ENCODE results near the gene PTPRN2.

Gene PTPRN2

DNA sequence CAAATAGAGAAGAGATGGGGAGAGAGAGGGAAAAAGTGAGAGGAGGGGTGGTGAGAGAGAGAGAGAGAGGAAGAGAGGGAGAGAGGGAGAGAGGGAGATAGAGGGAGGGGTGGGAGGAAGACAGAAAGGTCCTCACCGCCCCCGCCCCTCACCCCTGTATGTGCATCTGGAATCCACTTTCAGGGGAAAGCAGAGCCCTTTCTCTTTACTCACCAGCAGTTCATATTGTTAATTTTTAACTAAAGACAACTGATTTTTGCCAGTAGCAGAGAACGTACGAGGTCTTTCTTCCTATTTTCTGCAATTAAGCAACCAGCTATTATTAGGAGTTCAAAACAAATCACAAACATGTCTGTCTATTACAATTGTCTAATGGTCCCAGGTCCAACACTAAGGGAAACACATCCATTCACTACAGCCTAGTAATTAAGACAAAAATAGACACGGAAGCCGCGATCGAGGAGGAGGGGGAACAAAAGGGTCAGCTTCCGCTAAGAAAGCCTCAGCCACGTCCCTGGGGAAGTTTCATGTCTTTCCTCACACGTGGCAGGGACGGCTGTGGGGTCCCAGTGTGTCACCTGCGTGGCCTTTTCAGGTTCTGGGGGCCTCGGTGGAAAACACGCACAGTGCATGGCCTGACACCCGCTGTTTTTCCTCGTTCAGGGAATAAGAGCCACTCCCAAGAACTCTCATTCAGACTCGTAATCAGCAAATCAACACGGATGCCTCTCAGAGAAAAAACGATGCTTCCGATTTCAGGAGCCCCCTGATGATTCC is 572.0 kb downstream of the PTPRN2 start:
- DNase-seq = no peak

DNA sequence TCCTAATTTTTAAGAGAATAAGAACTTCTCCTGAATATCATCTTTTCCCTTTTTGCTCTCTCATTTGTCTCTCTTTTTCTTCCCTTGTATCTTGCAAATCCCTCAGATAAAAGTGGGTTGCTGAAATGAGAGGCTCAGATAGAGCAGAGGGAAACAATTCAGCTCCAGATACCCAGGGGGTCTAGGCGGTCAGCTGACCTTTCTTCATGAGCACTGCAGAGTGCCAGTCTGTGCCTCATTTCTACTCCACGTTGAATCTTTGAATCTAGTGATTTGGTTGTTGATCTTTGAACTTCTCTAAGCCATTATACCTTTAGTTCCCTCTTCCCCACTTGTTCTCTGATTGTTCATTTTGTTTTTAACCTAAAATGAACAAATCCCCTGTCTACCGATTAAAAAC is 572.6 kb downstream of the PTPRN2 start:
- no peak for DNase-seq

DNA sequence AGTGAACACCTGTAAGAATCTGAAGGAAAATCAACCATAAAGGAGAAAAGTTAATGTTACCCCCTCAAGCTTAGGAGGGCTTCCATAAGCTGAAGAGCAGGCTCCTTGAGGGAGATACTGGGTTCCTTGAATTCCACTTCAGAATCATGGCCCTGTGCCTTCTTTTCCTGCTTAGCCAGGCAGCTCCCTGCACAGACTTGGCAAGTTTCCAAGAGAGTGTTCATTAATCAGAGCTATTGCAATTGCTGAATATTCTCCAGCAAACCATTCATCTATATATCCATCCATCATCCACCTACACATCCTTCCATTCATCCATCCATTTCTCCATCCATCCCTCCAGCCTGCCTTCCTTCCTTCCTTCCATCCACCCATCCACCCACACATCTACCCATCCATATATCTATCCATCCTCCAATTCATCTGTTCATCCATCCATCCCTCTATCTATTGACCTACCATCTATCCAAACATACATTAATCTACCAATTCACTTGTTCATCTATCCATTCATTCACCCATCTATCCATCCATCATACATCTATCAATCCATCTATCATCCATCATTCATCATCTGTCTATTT is 574.4 kb downstream of the PTPRN2 start:
- no peak for DNase-seq

DNA sequence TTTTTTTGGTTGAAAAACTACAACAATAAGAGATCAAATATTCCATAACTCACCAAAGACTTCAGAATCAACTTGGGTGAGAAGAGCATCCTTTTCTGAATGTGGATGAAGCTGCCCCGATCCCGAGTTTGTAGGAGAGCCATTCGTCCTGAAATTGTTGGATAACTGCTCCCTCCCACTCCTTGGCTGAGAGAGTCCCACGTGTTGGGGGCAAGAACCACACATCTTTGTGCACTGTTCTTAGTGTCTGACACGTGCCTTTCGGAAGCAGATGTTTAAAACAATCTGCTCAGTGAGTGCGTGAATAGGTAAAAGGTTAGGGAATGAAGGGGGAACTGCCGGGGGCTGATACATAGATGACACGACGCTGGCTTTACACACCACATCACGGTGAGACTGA is 575.7 kb downstream of the PTPRN2 start:
- DNase-seq = no peak

DNA sequence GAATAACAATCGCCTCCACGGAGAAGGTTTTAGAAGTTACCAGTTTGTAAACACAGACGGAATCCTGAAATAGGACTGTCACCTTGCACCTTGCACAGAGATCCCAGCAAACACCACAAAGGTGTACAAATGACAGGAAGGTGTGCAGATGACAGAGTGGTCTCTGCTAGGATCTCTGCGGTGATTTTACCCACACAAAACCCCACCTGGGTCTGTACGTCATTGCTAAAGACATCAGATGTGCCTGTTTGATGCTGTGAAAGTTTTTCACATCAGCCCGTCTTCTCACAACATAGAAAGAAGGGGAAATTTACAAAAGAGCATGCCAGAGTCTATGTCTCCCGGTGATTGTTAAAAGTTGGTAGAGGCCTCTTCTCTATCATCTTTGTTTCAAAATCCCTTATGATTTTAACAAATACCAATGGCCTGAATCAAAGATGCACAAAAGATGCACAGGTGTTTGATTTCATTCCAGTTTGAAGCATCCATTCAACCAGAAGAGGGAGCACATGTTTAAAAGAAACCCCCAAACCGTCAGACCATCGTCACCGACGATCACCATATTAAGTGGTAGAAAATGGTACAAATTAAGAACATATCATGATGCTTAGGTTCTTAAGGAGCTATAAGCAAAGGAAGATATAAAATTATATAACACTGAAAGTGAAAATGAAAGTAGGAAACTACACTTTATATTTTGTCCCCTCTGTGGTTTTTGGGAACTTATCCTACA is 576.5 kb downstream of the PTPRN2 start:
- no peak for DNase-seq

DNA sequence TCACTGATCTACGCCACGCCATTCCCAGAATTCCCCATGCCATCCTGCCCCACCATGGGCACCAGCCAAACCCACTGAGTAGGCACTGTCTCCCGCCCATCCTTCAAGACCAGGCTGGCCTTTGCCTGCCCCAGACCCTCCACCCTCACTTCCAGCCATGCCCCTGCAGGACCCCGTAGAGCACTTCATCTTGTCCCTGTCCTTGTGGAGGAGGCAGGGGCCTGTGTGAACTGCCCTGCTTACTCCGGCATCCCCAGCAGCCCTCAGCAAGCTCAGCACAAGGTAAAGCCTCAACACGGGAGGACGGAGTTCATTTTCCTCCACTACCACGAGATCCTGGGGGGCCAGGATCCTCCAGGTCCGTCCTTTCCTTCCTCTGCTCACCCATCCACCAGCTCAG is 577.7 kb downstream of the PTPRN2 start:
- no peak for DNase-seq

DNA sequence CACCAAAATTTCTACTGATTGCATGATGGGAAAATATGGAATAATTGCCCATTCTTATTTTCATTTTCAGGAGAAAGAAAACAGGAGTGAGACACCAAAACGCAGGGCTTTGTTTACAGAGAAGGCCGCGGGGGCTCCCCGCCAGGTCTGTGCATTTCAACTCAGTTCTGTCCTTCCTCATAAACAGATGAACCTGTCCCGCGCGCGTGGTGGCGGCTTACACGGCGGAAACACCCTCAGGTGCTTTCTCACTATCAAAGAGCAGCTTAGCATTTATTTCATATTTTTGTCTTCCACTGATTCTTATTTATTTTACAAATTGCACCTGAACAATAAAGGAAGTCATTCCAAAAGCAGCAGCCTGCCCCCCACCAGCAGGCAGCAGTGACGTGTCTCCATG is 579.4 kb downstream of the PTPRN2 start:
- DNase-seq = no peak

DNA sequence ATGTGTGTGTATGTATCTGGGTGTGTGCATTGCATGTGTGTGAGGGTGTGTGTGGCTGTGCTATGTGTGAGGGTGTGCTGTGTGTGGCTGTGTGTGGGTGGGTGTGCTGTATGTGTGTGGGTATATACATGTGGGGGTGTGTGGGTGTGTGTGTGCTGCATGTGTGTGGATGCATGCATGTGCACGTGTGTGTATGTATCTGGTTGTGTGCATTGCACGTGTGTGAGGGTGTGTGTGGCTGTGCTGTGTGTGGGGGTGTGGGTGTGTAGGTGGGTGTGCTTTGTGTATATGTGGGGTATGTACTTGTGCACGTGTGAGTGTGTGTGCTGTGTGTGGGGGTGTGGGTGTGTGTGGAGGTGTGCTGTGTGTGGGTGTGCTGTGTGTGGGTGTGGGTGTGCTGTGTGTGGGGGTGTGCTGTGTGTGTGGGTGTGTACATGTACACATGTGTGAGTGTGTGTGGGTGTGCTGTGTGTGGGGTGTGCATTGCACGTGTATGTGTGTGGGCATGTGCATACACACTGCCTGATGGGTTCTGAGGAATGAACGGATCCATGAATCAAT is 579.8 kb downstream of the PTPRN2 start:
- DNase-seq = no peak

DNA sequence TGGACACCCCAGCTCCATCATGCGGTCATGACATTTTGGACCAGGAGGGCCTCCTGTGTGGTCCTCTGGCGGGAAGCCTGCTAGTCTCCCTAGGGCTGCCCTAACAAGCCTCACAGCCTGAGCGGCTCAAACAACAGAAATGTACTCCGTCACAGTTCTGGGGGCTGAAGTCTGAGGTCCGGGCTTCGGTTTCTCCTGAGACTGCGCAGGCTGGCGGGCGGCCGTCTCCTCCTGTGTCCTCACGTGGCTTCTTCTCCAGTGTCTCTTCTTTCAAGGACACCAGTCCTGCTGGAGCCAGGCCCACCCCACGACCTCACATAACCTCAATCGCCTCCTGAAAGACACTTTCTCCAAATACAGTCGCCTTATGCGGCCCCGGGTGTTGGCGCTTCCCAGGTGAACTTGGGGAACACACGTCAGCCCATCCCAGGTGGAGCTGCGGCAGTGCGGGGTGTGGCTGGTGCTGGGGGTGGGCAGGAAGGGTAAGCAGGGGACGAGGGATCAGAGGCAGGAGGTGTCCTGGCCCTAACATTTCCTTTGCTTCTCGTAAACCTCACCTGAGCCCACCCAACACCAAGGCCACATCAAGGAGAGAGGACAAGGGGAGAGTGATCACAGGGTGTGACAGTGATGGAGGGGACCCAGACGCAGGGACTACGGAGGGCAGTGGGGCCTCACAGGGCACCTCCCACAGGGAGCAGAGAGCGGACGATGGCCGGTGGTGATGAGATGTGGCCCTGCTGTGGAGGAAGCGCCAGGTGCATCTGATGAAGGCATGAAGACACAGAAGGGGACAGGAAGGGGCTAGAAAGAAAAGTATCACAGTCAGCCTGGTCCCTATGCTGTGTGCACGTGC is 580.6 kb downstream of the PTPRN2 start:
- DNase-seq = no peak

DNA sequence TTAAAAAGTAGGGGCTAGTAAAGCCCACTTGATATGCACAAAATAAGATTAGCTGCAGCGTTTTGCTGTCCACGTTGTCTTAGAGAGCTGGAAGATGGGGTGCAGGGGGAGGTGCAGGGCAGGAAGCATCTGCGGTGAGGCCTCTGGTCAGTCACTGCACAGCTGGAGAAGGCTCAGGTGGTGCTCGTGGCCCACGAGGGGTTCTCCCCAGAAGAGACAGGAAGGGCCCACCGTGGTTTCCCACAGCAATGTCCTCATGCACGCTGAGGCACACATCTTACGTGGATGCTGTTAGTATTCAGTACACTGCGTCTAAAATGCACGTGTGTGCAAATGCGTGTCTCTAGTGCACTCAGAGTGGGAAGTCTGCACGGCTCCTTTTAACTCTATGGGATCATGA is 582.1 kb downstream of the PTPRN2 start:
- no peak for DNase-seq

DNA sequence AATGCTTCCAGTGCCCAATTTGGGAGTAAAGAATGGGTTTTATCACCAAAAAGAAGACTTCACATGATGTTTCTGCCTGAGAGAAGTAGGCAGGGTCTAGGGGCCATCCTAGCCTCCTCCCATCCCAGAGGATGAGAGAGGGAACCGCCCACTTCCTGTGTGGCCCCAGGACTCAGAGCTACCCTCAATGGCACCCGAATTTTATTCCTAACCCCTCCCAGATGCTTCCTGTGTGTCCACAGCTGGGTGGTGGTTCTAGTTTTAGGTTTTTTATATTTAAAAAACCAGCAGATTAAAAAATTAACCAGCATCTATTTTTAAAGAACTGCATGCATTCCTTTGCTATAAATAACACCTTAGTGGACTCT is 583.5 kb downstream of the PTPRN2 start:
- no peak for DNase-seq

DNA sequence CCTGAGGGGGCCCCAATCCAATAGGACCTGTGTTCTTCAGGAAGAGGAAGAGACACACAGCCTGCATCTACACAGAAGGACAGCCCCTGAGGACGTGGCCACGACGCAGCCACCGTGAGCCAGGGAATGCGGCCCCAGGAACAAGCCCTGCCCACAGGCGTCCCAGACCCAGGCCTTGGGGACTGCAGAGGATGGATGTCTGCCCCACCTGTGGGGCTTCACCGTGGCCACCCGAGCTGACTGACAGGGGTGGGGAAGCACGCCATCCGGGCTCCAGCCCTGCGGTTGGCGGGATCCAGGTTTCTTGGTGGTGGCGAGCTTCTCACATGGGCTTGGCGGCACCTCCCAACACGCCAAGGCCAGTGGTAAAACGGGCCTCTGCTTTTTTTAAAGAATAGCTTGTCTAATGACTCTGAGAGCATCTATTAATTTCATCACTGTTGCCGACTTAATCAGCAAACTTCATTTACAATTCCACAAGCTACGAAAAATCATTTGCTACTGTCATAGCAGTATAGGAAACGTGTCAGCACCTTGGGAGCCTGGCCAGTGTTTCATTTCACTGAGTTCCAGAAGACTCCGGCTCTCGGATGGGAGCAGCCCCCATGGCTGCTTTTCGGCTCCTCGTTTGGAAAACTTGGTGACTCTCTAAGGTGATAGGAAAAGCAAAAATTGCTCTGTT is 584.0 kb downstream of the PTPRN2 start:
- no peak for DNase-seq

DNA sequence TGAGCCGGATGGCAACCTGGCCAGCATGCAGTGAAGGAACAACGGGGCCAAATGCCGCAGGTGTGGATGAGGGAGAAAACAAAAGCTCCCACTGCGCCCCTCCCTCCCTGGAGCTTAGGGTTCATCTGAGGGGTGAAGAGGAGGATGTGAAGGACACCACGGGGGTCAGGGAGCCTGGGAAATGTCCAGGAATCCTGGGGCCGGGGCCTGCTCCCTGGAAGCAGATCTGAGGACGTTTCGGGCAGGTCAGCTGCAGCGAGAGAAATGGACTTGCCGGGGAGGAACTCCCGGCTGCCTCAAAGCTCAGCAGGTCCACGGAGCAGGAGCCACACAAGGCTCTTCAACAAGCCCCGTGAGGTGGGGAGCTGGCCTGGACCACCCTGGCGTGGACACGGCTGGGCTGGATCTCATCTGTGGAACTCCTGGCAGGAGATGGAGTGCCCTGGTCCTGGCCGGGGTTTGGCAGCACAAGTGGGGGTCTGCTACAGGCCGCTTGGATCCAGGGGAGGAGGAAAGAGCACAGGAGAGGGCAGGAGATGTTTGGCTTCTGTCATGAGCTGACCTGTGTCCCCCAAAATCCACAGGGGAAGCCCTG is 585.0 kb downstream of the PTPRN2 start:
- no peak for DNase-seq

DNA sequence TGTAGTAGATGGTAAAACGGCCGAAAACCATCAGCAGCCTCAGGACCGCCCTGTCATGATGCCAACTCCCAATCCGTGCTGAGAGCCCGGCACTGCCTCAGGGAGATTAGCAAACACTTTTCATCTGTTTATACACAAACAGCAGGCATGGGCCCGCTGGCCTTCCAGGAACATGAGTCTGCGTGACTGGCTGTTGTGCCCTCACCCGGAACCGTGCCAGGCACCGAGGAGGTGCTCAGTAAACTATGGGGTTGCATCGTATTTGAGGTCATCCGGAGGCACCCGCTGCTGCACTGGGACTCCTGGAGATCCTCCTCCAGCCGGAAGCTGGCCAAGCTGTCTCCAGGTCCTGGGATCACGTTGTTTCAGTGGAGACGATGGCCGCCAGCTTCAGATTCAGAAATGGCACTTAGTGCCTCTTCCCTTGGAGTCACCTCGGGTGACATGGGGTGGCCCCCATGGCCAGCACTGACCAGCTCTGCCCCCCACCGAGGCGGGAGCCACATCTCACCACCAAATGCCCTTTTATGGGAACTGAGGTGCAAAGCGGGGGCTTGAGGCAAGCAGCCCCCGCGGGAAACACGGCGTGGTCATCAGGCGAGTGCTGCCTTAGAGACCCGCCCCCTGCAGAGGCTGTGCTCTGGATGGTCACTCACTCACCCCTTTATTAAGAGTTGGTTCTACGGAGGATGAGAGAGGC is 585.9 kb downstream of the PTPRN2 start:
- DNase-seq = no peak

DNA sequence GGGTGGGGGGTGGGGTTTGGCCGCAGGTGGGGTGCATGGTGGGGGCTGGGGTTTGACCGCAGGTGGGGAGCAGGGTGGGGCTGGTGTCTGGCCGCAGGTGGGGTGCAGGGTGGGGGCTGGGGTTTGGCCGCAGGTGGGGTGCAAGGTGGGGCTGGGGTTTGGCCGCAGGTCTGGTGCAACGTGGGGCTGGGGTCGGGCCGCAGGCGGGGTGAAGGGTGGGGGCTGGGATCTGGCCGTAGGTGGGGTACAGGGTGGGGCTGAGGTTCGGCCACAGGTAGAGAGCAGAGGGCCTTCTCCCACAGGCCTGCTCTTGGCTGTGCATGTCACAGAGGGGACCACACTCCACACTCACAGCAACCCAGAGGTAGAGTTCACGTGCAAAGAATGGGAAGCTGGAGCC is 586.6 kb downstream of the PTPRN2 start:
- DNase-seq = no peak

DNA sequence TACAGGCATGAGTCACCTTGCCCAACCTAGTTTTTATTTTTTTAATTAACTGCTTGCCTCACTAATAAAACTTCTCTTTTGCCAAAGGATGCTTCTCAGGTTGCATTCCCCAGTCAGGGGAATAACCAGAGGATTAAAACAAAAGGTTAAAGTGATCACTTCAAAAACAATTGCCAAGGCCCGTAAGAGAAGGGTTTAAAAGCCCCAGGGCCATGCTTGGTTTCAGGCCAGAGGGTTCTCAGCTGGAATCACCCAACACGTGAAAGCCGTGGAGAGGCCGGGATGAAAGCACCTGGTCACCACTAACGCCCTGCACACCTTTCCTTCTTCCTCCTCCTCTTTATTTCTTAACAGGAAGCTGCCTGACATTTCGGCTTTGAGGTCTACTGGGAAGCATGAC is 587.5 kb downstream of the PTPRN2 start:
- DNase-seq = no peak

DNA sequence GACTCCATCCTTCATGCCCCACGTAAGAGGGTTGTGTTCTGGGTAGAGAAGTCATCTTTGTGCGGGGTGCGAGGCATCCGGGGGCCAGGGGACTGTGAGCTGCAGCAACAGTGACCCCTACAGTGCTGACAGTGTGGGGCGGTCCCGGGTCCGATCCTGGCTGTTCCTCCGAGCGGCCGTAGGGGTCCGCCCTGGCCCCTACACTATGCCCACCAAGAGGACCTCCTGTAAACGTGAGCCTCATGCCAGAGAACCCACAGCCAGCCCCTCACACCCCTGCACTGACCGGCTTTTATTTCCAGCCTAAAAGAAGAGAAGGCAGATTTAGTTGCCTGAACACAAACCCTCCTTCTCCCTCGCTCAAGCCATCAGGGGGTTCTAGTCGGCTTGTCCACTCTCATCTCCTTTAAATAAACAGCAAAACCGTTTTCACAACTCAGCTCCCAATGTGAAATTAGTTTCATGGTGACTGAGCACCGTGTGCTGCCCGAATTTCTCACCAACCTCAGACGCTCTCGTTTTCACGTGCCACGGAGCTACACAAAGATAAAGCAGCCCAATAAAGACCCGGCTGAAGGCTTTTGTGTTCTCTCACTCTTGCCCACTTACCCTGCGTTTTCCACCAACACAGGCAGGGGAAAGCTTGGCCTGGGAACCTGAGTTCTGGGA is 588.6 kb downstream of the PTPRN2 start:
- no peak for DNase-seq

DNA sequence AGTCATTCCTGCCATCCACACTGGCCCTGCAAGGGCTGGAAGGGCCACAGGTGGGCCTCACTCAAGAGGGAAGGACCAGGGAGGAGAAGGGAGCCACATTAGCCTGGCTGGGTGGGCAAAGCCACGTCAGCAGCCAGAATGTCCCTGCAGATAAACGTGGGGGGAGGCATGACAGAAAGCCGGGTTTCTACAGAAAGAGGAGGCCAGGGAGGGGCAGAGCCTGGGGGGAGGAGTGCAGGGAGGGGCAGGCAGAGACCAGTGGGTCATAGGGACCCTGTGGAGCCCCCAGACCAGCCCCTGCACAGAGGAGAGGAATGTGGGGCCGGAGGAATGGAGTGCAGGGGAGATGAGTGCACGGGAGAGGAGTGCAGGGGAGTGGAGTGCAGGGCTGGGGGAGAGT is 590.2 kb downstream of the PTPRN2 start:
- no peak for DNase-seq

DNA sequence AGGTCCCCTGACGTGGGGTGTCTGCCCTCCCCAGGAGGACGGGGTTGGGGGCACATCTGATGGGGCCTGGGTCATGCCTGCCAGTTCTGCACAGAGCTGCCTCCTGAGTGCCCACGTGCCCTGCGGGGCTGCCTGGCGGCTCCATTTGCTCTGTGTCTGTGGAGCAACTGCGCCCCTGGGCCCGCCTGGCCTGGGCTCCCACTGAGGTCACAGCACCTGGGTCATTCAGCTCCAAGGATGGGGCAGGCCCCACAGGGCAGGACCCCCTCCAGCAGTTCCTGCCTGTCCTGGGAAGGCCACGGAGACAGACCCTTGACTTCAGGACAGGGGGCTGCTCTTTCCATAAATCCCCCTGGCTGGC is 590.6 kb downstream of the PTPRN2 start:
- no peak for DNase-seq

DNA sequence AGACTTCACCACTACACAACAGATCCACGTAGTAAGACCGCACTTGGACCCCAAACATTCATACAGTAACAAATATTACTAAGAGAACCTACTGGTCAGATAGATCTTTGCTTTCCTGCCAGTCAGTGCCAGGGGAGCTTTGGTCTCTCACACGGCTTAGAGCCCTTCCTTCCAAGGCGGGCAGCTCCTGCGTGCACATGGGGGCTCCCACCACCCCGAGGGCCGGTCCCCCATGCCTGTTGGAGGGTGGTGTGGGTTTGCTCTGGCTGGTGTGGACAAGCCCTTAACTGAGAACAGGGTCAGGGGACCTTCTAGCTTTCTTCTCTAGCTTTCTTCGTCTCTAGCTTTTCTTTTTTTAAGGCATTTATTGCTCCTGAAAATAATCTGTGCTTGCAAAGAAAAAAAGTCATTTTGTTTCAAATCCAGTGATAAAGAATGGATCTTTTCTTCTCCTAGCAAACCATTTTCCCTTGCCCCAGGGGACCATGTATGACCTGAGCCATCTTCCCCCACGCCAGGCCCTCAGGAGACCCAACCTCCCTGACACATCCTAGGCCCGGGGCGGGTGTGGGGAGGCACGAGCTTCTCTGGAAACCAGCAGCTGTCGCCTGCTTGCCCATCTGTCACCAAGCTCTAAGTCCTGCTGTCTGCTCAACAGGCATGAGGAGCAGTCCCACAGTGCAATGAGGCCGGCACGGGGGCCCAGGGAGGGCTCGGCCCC is 591.1 kb downstream of the PTPRN2 start:
- DNase-seq = no peak
